GM18499 (cell line): ENCODE data around the gene TMEM260.

ENCODE experiments used
- ATAC-seq: cut with Tn5 transposase; IDR thresholded peaks from one replicate; pipeline ENCODE4 v1.9.1; 2021; ENCODE audit warnings: moderate number of reproducible peaks; ENCODE audit not compliant: insufficient read depth, unreplicated experiment

The TMEM260 gene

DNA sequence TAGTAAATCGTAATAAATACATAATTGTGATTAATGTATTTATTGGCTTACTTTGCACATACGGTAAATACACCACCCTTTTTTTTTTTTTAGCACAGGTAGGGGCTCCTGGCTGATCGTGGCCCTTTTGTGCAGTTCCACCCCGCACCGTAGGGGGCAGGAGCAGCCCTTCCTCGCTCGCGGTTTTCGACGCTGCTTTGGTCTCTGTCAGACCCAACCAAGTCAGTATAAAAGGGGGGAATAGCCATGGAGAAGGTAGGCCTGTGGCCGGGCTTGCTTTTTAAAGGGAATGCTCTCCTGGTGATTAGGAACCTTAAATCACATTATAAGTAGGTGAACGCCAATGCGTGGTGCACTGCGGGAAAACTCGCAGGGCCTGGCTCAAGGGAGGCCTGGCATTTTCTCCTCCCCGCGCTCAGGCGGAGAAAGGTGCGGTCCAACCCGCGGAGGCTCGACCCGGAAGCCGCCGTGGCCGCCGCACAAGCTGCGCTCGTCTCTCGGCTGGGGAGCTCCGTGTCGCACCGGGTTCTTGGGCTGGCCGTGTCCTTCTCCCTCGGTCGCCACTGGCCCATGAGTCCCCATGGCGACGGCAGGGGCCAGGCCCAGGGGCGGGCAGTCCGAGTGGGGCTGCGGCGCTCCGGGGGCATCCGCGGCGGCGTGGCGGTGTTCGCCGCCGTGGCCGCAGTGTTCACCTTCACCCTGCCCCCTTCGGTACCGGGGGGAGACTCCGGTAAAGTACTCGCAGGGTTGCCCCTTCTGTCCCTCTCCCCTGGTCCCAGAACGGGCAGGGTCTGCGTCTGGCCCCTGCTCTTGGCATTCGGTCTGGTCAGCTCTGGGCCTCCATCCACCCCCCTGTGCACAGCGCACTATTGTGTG lies at the start of gene TMEM260:
Gene TMEM260, plus strand, starts transcription at position 454 of the 876 bp plus-strand sequence. Its CDS starts 117 bp downstream, at position 571.
- peak; percentile 62 for ATAC-seq

DNA sequence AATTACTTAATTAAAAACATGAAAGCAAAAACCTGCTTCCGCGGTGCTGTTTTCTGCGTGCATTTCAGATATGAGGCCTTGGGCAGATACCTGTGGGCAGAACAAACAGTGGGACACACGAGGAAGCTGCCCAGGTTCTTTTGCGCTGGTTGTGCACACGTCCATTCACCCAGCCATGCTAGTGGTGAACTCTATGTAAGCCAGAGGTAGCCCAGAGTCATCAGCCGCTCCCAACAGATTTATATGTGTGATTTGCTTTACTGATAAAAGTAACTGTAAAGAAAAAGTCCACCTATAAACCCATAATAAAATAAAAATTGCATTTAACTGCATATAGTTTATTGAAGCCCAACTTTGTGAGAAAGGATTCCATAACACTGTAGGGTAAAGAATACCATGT lies 47.1 kb upstream of the TMEM260 start:
- no peak for ATAC-seq

DNA sequence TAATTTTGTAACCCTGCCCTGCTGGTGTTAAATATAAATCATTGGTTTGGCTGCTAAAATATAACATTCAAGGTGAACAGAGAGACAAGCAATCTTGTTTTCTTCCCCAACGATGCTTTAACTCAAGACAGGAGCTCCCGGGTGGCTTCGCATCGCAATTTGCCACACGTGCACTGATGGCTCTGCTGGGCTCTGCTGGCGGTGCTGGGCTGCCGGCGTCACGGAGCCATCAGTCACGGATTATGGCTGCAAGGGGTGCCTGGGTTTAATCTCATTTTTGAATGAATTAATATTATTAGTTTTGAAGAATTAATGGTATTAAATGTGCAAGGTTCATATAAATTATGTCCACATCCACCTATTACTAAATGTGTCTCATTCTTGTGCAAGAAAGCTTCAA lies 44.9 kb upstream of the TMEM260 start:
- ATAC-seq, result no peak

- no peak for ATAC-seq
Measured at GRCh38 chr14:56539862-56540261, 39.7 kb upstream of the TMEM260 start.

DNA sequence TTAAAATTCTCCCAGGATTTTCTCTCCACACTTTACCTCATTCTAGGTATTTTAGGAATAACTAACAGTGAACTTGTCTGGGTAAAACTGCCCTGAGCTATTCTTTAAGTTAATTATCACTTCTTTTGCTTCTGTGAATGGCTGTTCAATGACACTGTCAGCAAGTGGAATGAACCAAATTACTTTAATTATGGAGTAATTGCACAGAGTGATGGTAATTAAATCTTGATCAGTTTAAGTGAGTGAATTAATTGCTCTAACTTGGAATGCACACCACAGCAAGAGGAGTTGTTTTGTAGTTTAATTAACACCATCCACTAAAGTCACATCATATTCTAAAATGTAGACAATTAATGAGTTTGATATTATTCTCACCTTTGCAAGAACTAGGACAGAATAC lies 36.2 kb upstream of the TMEM260 start:
- ATAC-seq, result no peak

DNA sequence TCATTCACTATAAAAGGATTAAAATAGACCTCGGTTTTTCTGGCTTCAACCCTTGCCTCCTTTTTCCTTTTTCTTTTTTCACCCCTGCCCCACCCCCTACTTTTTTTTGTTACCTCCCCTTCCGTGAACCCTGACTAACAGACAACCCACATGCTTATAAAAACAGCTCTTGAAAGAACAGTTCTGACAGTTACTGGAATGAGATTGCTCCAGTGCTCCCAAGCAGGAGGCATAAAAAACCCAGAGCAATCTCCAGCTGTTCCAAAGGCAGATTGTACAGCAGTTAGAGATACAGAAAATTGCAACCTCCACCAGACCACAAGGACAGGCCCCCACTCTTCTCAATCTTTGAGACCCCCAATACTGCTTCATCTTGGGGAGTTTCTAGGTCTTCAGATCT lies 29.9 kb upstream of the TMEM260 start:
- ATAC-seq, result no peak

DNA sequence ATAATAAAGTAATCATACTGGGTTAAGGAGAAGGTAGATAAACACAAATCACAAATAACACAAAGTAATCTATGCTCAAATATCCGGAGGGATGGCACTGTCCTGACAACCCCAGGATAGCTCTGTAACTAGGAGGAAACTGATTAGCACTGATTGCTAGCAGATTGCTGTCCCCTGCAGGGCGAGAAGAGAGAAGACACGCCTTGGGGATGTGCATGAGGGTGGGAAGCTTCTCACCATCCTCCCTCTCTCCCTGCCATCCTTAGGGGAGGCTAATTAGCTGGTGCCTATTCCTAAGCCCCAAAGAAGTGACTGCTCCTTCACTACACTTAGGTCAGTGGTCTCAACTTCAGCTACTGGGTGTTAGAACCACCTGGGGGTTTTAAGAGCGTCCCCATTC lies 27.0 kb upstream of the TMEM260 start:
- no peak for ATAC-seq

- ATAC-seq, result no peak
Measured at GRCh38 chr14:56554301-56554700, 25.3 kb upstream of the TMEM260 start.

GRCh38 chr14:56555921-56556570 lies 23.6 kb upstream of the TMEM260 start:
- no peak for ATAC-seq

- no peak for ATAC-seq
Measured at GRCh38 chr14:56559182-56559581, 20.4 kb upstream of the TMEM260 start.

DNA sequence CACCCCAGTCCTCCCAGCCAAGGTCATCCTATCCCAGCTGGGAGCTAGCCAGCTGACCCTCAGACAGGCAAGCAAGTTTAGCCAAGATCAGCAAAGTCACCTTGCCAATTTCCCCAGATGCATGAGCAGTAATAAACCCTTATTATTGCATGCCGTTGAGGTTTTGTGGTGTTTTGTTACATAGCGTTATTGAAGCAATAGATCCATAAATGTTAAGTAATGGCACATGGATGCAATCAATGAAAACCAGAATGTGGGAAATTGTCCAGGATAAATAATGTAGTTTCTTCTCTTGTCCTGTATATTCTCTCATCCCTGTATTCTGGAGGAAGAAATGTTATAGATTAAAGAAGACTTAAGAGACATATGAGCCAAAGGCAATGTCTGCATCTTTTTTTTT lies 18.0 kb upstream of the TMEM260 start:
- no peak for ATAC-seq

DNA sequence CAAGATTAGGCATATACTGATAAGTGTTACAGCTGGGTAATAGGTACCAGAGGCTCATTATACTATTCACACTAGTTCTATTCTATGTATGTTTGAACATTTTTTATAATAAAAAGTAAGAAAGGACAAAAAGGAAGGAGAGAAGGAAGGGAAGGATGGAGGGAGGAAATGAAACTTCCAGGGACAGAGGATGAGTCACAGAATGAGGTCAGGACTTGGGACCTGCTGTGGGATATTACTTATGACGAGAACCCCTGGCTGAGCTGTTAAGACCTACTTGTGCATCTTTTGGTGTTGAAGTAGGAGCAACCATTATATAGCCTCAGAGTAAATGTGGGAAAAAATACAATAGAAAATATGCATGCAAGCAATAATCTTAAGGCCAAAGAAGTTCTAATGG lies 16.7 kb upstream of the TMEM260 start:
- ATAC-seq, result no peak

DNA sequence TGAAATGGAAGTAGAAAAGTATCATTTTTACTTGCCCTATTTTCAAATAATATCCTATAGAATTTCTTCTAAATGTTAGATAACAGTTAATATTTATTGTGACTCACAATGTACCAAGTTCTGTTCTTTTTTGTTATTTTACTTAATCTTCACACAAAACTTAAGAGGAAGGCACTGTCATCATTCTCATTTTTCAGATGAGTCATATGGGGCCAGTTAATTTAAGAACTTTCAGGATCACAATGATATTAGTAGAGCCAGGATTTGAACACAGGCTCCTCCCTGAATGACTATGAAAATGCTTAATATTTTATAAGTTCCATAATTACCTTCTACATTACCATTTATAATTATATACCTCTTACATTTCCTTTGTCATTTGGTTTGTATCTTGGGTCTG lies 10.4 kb upstream of the TMEM260 start:
- no peak for ATAC-seq

- ATAC-seq, result no peak
Measured at GRCh38 chr14:56570295-56570694, 9.3 kb upstream of the TMEM260 start.

- no peak for ATAC-seq
Measured at GRCh38 chr14:56580221-56580711, 668 bp downstream of the TMEM260 start.

GRCh38 chr14:56581041-56581727 lies 1.6 kb downstream of the TMEM260 start:
- no peak for ATAC-seq

- no peak for ATAC-seq
Measured at GRCh38 chr14:56585461-56586084, 6.0 kb downstream of the TMEM260 start.

DNA sequence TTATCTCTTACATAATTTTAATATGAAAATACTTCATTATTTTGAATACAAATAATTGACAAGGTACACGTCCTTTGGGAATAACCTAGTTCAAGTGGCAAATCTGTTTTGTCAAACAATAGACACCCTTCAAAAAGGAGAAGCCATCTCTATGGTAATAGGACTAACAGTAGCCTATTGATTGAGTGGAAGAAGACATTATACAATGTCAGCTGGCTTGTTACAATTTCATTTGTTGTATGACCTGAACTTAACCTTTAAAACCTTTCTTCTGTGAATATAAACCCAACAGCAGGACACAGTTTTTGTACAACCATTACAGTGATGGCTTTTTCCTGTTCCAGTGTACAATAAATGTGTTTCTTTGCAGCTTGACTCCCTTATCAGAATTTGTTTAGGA lies 8.1 kb downstream of the TMEM260 start:
- no peak for ATAC-seq

GRCh38 chr14:56590535-56590960 lies 10.9 kb downstream of the TMEM260 start:
- ATAC-seq, result no peak

GRCh38 chr14:56592746-56593544 lies 13.3 kb downstream of the TMEM260 start:
- no peak for ATAC-seq
